Small intestine (tissue), 7 donors: ENCODE measurements around the gene EME1. TPM values are rescaled to one million over a fixed set of nuclear protein-coding genes. Genes with fewer than 3 reads are reported as not detected.

Experiments
- DNase-seq, 2 donors: peaks; one replicate each; pipeline versions ENCODE4 v3.0.0 to v3.0.0-alpha.2; 2013
- FAIRE-seq: peaks from 2 replicates; lab custom pipeline; 2012; peaks lifted over from hg19 to GRCh38; lab: Jason Lieb, UNC
- H3K27ac ChIP-seq, 3 donors: one replicate each; pipeline ENCODE4 v1.5.1; 2013; ENCODE audit warnings: low read length in 2 of 3, mild to moderate bottlenecking in 2 of 3, control low read depth in 1 of 3, inconsistent platforms in 1 of 3, low read depth in 1 of 3, moderate library complexity in 1 of 3
- H3K27me3 ChIP-seq, 3 donors: one replicate each; pipeline ENCODE4 v1.6.1; 2013; ENCODE audit warnings: low read length in 3 of 3, inconsistent platforms in 1 of 3; ENCODE audit not compliant: control insufficient read depth in 3 of 3, insufficient read depth in 3 of 3
- H3K36me3 ChIP-seq, 3 donors: one replicate each; pipeline ENCODE4 v1.6.1; 2013; ENCODE audit warnings: low read length in 3 of 3, inconsistent platforms in 1 of 3, low read depth in 1 of 3, mild to moderate bottlenecking in 1 of 3, moderate library complexity in 1 of 3; ENCODE audit not compliant: control insufficient read depth in 3 of 3, insufficient read depth in 2 of 3
- H3K4me1 ChIP-seq, 3 donors: one replicate each; pipeline ENCODE4 v1.6.1; 2013; ENCODE audit warnings: low read length in 2 of 3, inconsistent platforms in 1 of 3, low read depth in 1 of 3, mild to moderate bottlenecking in 1 of 3, moderate library complexity in 1 of 3; ENCODE audit not compliant: control insufficient read depth in 3 of 3, insufficient read depth in 2 of 3
- H3K4me3 ChIP-seq, 3 donors: one replicate each; pipeline ENCODE4 v1.5.1; 2013; ENCODE audit warnings: low read length in 3 of 3, control low read depth in 1 of 3, inconsistent platforms in 1 of 3, low read depth in 1 of 3, mild to moderate bottlenecking in 1 of 3, moderate library complexity in 1 of 3
- H3K9me3 ChIP-seq, 2 donors: one replicate each; pipeline ENCODE4 v1.6.1; 2013; ENCODE audit warnings: low read depth in 1 of 2, low read length in 1 of 2; ENCODE audit not compliant: control insufficient read depth in 2 of 2, insufficient read depth in 1 of 2
- WGBS, 3 donors: extraction: QIAGEN DNeasy Blood & Tissue Kit; methylation state at CpG; one replicate each; pipeline ENCODE4 v1.1.7; 2013; 5-methylcytosine and 5-hydroxymethylcytosine counted together
- polyA plus RNA-seq, 4 donors: library from polyadenylated mRNA; stranded (reverse) in 3 of 4; unstranded in 1 of 4; fragments of 200-250 nt in 3 of 4; fragments of 120-200 nt in 1 of 4; gene quantifications; one replicate each; pipeline versions ENCODE4 v1.2.1 to v1.2.3, GENCODE V29; 2013
- donor health status: healthy with polysubstance abuse.
- donor health status: control.
- donor health status: control.
- donor health status: Bipolar disorder and iron deficiency.
- donor health status: healthy.

Gene EME1
- polyA plus RNA-seq, 4 donors: 2.5 to 4.3 TPM; not detected in 2

GRCh38 chr17:50352072-50352692 is 20.8 kb upstream of the EME1 start:
- DNase-seq (no peak), FAIRE-seq (no peak)
- H3K36me3 ChIP-seq: peaks cover 9 to 68% (median 9%) of the 10 kb centered on the region in 3 donors
- H3K4me3 ChIP-seq: no peak overlapping the region
- peaks cover 0 to 3% (median 3%) of the 10 kb centered on the region in 3 donors for H3K4me1 ChIP-seq
- H3K27ac ChIP-seq: no peak overlapping the region
- no peaks in the 10 kb centered on the region for H3K9me3 ChIP-seq
- no peaks in the 10 kb centered on the region for H3K27me3 ChIP-seq
- 72 to 89% (median 78%) methylated on average over 6 of the region's 6 CpGs for WGBS, 3 donors

- H3K4me3 ChIP-seq: no peak overlapping the region
- no peaks in the 10 kb centered on the region for H3K27me3 ChIP-seq
- no peaks in the 10 kb centered on the region for H3K9me3 ChIP-seq
- WGBS, 3 donors: 90 to 94% (median 94%) methylated on average over 21 of the region's 21 CpGs
- FAIRE-seq (no peak), DNase-seq (no peak)
- H3K36me3 ChIP-seq: peaks cover 9 to 74% (median 9%) of the 10 kb centered on the region in 3 donors
- no peak overlapping the region for H3K27ac ChIP-seq
- no peaks in the 10 kb centered on the region for H3K4me1 ChIP-seq
Observed at GRCh38 chr17:50352693-50353599, 20.1 kb upstream of the EME1 start.

- Histone ChIP-seq H3K27me3 (no peaks in the 10 kb centered on the region), H3K4me1 (no peaks in the 10 kb centered on the region), H3K27ac (no peak overlapping the region), H3K36me3 (peaks cover 11 to 80% (median 12%) of the 10 kb centered on the region in 3 donors), H3K9me3 (no peaks in the 10 kb centered on the region), H3K4me3 (no peak overlapping the region)
- 93 to 97% (median 95%) methylated on average over 25 to 27 of the region's 27 CpGs for WGBS, 3 donors
- no peak for DNase-seq
- no peak for FAIRE-seq
Observed at GRCh38 chr17:50353600-50354195, 19.3 kb upstream of the EME1 start.

- FAIRE-seq (no peak), DNase-seq (no peak)
- H3K4me1 ChIP-seq: no peaks in the 10 kb centered on the region
- no peak overlapping the region for H3K4me3 ChIP-seq
- 95% methylated on average over 15 of the region's 15 CpGs for WGBS, 3 donors
- peaks cover 11 to 81% (median 13%) of the 10 kb centered on the region in 3 donors for H3K36me3 ChIP-seq
- H3K27me3 ChIP-seq: no peaks in the 10 kb centered on the region
- H3K27ac ChIP-seq: no peak overlapping the region
- no peaks in the 10 kb centered on the region for H3K9me3 ChIP-seq
Observed at GRCh38 chr17:50354198-50354597, 18.8 kb upstream of the EME1 start.

- FAIRE-seq (no peak), DNase-seq (no peak)
- no peak overlapping the region for H3K27ac ChIP-seq
- no peaks in the 10 kb centered on the region for H3K27me3 ChIP-seq
- WGBS, 3 donors: 85 to 95% (median 92%) methylated on average over 13 of the region's 13 CpGs
- H3K4me1 ChIP-seq: no peaks in the 10 kb centered on the region
- no peak overlapping the region for H3K4me3 ChIP-seq
- H3K36me3 ChIP-seq: peaks cover 11 to 82% (median 13%) of the 10 kb centered on the region in 3 donors
- H3K9me3 ChIP-seq: no peaks in the 10 kb centered on the region
Observed at GRCh38 chr17:50354776-50355175, 18.3 kb upstream of the EME1 start.

GRCh38 chr17:50355336-50355700 is 17.7 kb upstream of the EME1 start:
- DNase-seq: no peak
- H3K27me3 ChIP-seq: no peaks in the 10 kb centered on the region
- no peaks in the 10 kb centered on the region for H3K4me1 ChIP-seq
- H3K9me3 ChIP-seq: no peaks in the 10 kb centered on the region
- FAIRE-seq: no peak
- H3K27ac ChIP-seq: no peak overlapping the region
- no peak overlapping the region for H3K4me3 ChIP-seq
- peaks cover 11 to 88% (median 13%) of the 10 kb centered on the region in 3 donors for H3K36me3 ChIP-seq
- 75 to 94% (median 89%) methylated on average over 4 of the region's 4 CpGs for WGBS, 3 donors

- no peak overlapping the region for H3K4me3 ChIP-seq
- H3K36me3 ChIP-seq: peaks cover 11 to 90% (median 13%) of the 10 kb centered on the region in 3 donors
- no peaks in the 10 kb centered on the region for H3K27me3 ChIP-seq
- WGBS, 3 donors: 90 to 94% (median 92%) methylated on average over 19 to 20 of the region's 20 CpGs
- DNase-seq: no peak
- H3K9me3 ChIP-seq: no peaks in the 10 kb centered on the region
- no peaks in the 10 kb centered on the region for H3K4me1 ChIP-seq
- H3K27ac ChIP-seq: no peak overlapping the region
- FAIRE-seq: no peak
Observed at GRCh38 chr17:50355701-50356341, 17.2 kb upstream of the EME1 start.

GRCh38 chr17:50356418-50356817 is 16.6 kb upstream of the EME1 start:
- Histone ChIP-seq H3K4me3 (no peak overlapping the region), H3K27me3 (no peaks in the 10 kb centered on the region), H3K9me3 (no peaks in the 10 kb centered on the region), H3K27ac (no peak overlapping the region), H3K4me1 (no peaks in the 10 kb centered on the region), H3K36me3 (peaks cover 11 to 95% (median 13%) of the 10 kb centered on the region in 3 donors)
- no peak for DNase-seq
- 93 to 97% (median 94%) methylated on average over 12 of the region's 12 CpGs for WGBS, 3 donors
- FAIRE-seq: no peak
